DND-41 (cell line): ENCODE measurements around the gene CAMKMT.

Source experiments
- ATAC-seq: fragments of 200-7000 bp; cut with Tn5 transposase; 3 replicates; pipeline ENCODE4 v1.9.1; 2021; ENCODE audit warnings: low read depth; ENCODE audit not compliant: insufficient read depth
- DNase-seq: peaks from one replicate; pipeline ENCODE4 v3.0.0-alpha.2; 2020
- H2AFZ ChIP-seq: 2 replicates; pipeline ENCODE4 v1.6.0; 2012; ENCODE audit warnings: low read depth, low read length
- H3K27ac ChIP-seq: 2 replicates; pipeline ENCODE4 v1.5.1; 2012; ENCODE audit warnings: low read length, inconsistent platforms
- H3K27me3 ChIP-seq: fragments of 200-600 bp; sonication (generic); 2 replicates; pipeline ENCODE4 v1.6.0; 2012; ENCODE audit warnings: low read length, mild to moderate bottlenecking, inconsistent platforms; ENCODE audit not compliant: insufficient read depth, poor library complexity
- H3K36me3 ChIP-seq: 2 replicates; pipeline ENCODE4 v1.5.1; 2012; ENCODE audit warnings: low read length, inconsistent platforms; ENCODE audit not compliant: insufficient read depth
- H3K4me1 ChIP-seq: 2 replicates; pipeline ENCODE4 v1.5.1; 2012; ENCODE audit warnings: mild to moderate bottlenecking, low read length; ENCODE audit not compliant: insufficient read depth
- H3K4me2 ChIP-seq: 2 replicates; pipeline ENCODE4 v1.6.0; 2012; ENCODE audit warnings: mild to moderate bottlenecking, moderate library complexity, low read length, inconsistent platforms; ENCODE audit not compliant: insufficient read depth
- H3K4me3 ChIP-seq, 2 experiments: fragments of 200-600 bp in 1 of 2; shearing (Covaris generic) in 1 of 2; 2 replicates each; pipeline ENCODE4 v1.5.1; 2012 to 2016; ENCODE audit warnings: inconsistent platforms in 2 of 2, low read length in 2 of 2, mild to moderate bottlenecking in 2 of 2, low read depth in 1 of 2, moderate library complexity in 1 of 2
- H3K79me2 ChIP-seq: 2 replicates; pipeline ENCODE4 v1.6.0; 2012; ENCODE audit warnings: low read length, inconsistent platforms; ENCODE audit not compliant: insufficient read depth
- H3K9ac ChIP-seq: 2 replicates; pipeline ENCODE4 v1.6.0; 2012; ENCODE audit warnings: low read depth, mild to moderate bottlenecking, inconsistent platforms, low read length, moderate library complexity
- H3K9me3 ChIP-seq: 2 replicates; pipeline ENCODE4 v1.5.1; 2012; ENCODE audit warnings: low read length, moderate library complexity, mild to moderate bottlenecking, inconsistent platforms; ENCODE audit not compliant: insufficient read depth, severe bottlenecking
- H4K20me1 ChIP-seq: 2 replicates; pipeline ENCODE4 v1.6.0; 2012; ENCODE audit warnings: low read length; ENCODE audit not compliant: insufficient read depth
- CTCF ChIP-seq: IDR thresholded peaks from 2 replicates; pipeline ENCODE4 v1.5.1; 2012; ENCODE audit warnings: borderline replicate concordance, low read length, moderate library complexity, mild to moderate bottlenecking; ENCODE audit not compliant: poor library complexity, severe bottlenecking; ENCODE audit errors: extremely low read depth
- EZH2 ChIP-seq: IDR thresholded peaks from 3 replicates; pipeline ENCODE4 v1.6.1; 2012; ENCODE audit warnings: borderline replicate concordance, low read depth, mild to moderate bottlenecking, moderate library complexity, low read length, inconsistent platforms; ENCODE audit not compliant: severe bottlenecking

CAMKMT gene

GRCh38 chr2:44615950-44616518 lies 254.3 kb downstream of the CAMKMT start:
- H2AFZ ChIP-seq: no peak overlapping the region
- TF ChIP-seq CTCF: no peak
- TF ChIP-seq EZH2: no peak
- no peak overlapping the region for H3K27ac ChIP-seq
- no peaks in the 10 kb centered on the region for H4K20me1 ChIP-seq
- 0 out of 2 replicates have a peak overlapping the region, but pooled peaks have one; percentile 45 for H3K4me2 ChIP-seq
- H3K9me3 ChIP-seq: peaks cover 2% of the 10 kb centered on the region
- H3K79me2 ChIP-seq: no peaks in the 10 kb centered on the region
- no peaks in the 10 kb centered on the region for H3K36me3 ChIP-seq
- H3K4me1 ChIP-seq: peaks cover 18% of the 10 kb centered on the region; the same call in 1 of the 2 replicates
- H3K27me3 ChIP-seq: no peaks in the 10 kb centered on the region
- no peak overlapping the region for H3K4me3 ChIP-seq
- no peak for ATAC-seq
- no peak for DNase-seq
- no peak overlapping the region for H3K9ac ChIP-seq

DNA sequence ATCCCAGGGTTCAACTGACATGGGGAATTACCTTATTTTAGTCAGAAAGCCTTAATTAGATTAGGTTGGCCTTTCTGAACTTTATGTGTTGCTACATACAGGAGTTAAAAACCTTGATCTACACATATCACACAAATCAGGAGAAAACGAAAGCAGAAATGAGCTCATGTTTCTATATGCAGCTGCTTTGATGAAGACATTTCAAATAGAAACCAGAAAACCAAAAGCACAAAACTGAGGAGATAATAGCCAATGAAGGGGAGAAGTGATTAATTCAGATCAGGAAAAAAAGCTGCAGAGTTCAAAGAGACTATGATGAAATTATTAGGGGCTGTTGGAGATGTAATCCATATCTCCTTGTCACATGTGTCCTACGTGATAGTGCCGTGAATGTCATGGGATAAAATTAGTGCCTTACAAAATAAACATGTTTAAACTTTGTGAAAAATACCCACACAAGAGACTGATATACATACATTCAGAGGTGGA lies 255.0 kb downstream of the CAMKMT start:
- H3K9ac ChIP-seq: 0 out of 2 replicates have a peak overlapping the region, but pooled peaks have one; percentile 6
- peaks cover 1% of the 10 kb centered on the region for H3K9me3 ChIP-seq
- TF ChIP-seq CTCF (no peak), EZH2 (no peak)
- no peak overlapping the region for H2AFZ ChIP-seq
- peak; percentile 92 for ATAC-seq
- H3K79me2 ChIP-seq: no peaks in the 10 kb centered on the region
- peak overlapping the region; percentile 30; the same call in 1 of the 2 replicates for H3K27ac ChIP-seq
- H3K27me3 ChIP-seq: no peaks in the 10 kb centered on the region
- H3K4me2 ChIP-seq: peak overlapping the region; percentile 45; the same call in 1 of the 2 replicates
- H3K36me3 ChIP-seq: no peaks in the 10 kb centered on the region
- no peak overlapping the region for H3K4me3 ChIP-seq
- DNase-seq: no peak
- H3K4me1 ChIP-seq: peaks cover 18% of the 10 kb centered on the region; the same call in 1 of the 2 replicates
- H4K20me1 ChIP-seq: no peaks in the 10 kb centered on the region

- TF ChIP-seq CTCF (no peak), EZH2 (no peak)
- Histone ChIP-seq H3K27me3 (no peaks in the 10 kb centered on the region), H3K9ac (no peak overlapping the region), H3K4me1 (peaks cover 18% of the 10 kb centered on the region; the same call in 1 of the 2 replicates), H3K4me3 (no peak overlapping the region), H3K4me2 (no peak overlapping the region), H4K20me1 (no peaks in the 10 kb centered on the region), H3K36me3 (no peaks in the 10 kb centered on the region), H2AFZ (no peak overlapping the region), H3K27ac (no peak overlapping the region), H3K9me3 (no peaks in the 10 kb centered on the region), H3K79me2 (no peaks in the 10 kb centered on the region)
- ATAC-seq (no peak), DNase-seq (no peak)
These were observed 256.7 kb downstream of the CAMKMT start for GRCh38 chr2:44618251-44619023.
